HepG2 (cell line): ENCODE data around the gene UNC119B.

ENCODE experiments used
- AGO1 ChIP-seq: fragments of 200-400 bp; formaldehyde crosslinking; IDR thresholded peaks from 2 replicates; pipeline ENCODE4 v1.6.1; 2017; ENCODE audit warnings: mild to moderate bottlenecking, low read depth, low read length, moderate library complexity; ENCODE audit not compliant: poor library complexity, severe bottlenecking
- NPAS2 ChIP-seq: sonication (generic); formaldehyde crosslinking; IDR thresholded peaks from 2 replicates; pipeline ENCODE4 v1.8.0; 2022; ENCODE audit warnings: mild to moderate bottlenecking, missing genetic modification reagents, borderline replicate concordance
- POLR2AphosphoS5 ChIP-seq: IDR thresholded peaks from 2 replicates; pipeline ENCODE4 v1.6.1; 2012; ENCODE audit warnings: low read depth, low read length
- ZBTB1 ChIP-seq: sonication (generic); formaldehyde crosslinking; IDR thresholded peaks from 2 replicates; pipeline ENCODE4 v1.4.0; 2020; ENCODE audit warnings: missing genetic modification reagents, borderline replicate concordance

GRCh38 chr12:120674097-120674636 lies 36.1 kb upstream of the UNC119B start:
- TF ChIP-seq AGO1 (no peak), ZBTB1 (CRISPR knock-in tag) (no peak), NPAS2 (CRISPR knock-in tag) (no peak), POLR2AphosphoS5 (no peak)
